ENCODE results near the gene ACD.

DNA sequence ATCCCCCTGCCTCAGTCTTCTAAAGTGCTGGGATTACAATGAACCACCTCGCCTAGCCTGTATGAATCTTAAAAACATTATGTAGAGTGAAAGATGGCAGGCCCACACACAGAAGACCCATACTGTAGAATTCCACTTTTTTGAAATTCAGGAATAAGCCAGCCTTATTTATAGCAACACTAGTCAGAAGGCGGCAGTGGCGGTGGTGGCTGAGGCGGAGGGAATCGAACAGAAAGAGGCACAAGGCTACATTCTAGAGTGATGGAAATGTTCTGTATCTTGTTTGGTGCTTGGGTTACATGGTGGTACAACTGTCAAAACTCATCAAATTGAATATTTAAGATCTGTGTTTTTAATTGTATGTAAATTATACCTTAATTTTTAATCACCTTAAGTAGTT lies 47.7 kb upstream of the ACD start:
- TF ChIP-seq, protein P1, sequence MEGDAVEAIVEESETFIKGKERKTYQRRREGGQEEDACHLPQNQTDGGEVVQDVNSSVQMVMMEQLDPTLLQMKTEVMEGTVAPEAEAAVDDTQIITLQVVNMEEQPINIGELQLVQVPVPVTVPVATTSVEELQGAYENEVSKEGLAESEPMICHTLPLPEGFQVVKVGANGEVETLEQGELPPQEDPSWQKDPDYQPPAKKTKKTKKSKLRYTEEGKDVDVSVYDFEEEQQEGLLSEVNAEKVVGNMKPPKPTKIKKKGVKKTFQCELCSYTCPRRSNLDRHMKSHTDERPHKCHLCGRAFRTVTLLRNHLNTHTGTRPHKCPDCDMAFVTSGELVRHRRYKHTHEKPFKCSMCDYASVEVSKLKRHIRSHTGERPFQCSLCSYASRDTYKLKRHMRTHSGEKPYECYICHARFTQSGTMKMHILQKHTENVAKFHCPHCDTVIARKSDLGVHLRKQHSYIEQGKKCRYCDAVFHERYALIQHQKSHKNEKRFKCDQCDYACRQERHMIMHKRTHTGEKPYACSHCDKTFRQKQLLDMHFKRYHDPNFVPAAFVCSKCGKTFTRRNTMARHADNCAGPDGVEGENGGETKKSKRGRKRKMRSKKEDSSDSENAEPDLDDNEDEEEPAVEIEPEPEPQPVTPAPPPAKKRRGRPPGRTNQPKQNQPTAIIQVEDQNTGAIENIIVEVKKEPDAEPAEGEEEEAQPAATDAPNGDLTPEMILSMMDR (IDR thresholded peaks at IDR 0.05) = no peak
- TF ChIP-seq POLR2A (IDR thresholded peaks at IDR 0.05) = no peak

Measured in breast epithelium (tissue), 3 donors.